ENCODE data around the gene ITPRIPL2. TPM values are rescaled to one million over a fixed set of nuclear protein-coding genes. Genes with fewer than 3 reads are reported as not detected.

Gene ITPRIPL2
- total RNA-seq, 1 experiment from 2014 or later: 5.3 TPM

GRCh38 chr16:19114359-19115147 is 789 bp downstream of the ITPRIPL2 start (continued):
- TF ChIP-seq ZBTB43 (CRISPR knock-in tag; IDR thresholded peaks at IDR 0.05) (peak; percentile 98), PRDM15 (CRISPR knock-in tag; IDR thresholded peaks at IDR 0.05) (peak; percentile 76), IRF1 (CRISPR knock-in tag; IDR thresholded peaks at IDR 0.05) (peak; percentile 96), EMX1 (CRISPR knock-in tag; IDR thresholded peaks at IDR 0.05) (no peak), SOX15 (CRISPR knock-in tag; IDR thresholded peaks at IDR 0.05) (no peak), ZNF219 (CRISPR knock-in tag; IDR thresholded peaks at IDR 0.05; ENCODE audit: borderline replicate concordance) (peak; percentile 98), ETV6 (CRISPR knock-in tag; IDR thresholded peaks at IDR 0.05) (peak; percentile 98), ARID4B (CRISPR knock-in tag; IDR thresholded peaks at IDR 0.05; ENCODE audit: borderline replicate concordance) (peak; percentile 99), ZNF416 (CRISPR knock-in tag; IDR thresholded peaks at IDR 0.05) (no peak), ZSCAN18 (CRISPR knock-in tag; IDR thresholded peaks at IDR 0.05) (no peak), MLX (CRISPR knock-in tag; IDR thresholded peaks at IDR 0.05) (no peak), ZNF396 (CRISPR knock-in tag; IDR thresholded peaks at IDR 0.05; ENCODE audit: borderline replicate concordance) (no peak), ZNF121 (CRISPR knock-in tag; IDR thresholded peaks at IDR 0.05) (peak; percentile 16; the same call in 1 of the 2 replicates), GABPB1 (CRISPR knock-in tag; IDR thresholded peaks at IDR 0.05) (peak; percentile 42), CDX4 (CRISPR knock-in tag; IDR thresholded peaks at IDR 0.05; ENCODE audit: borderline replicate concordance) (no peak), HMGA2 (CRISPR knock-in tag; IDR thresholded peaks at IDR 0.05) (no peak), SMAD3 (CRISPR knock-in tag; IDR thresholded peaks at IDR 0.05; ENCODE audit: borderline replicate concordance) (peak; percentile 99), TP53 (CRISPR knock-in tag; IDR thresholded peaks at IDR 0.05) (peak; percentile 97), MXD4 (CRISPR knock-in tag; IDR thresholded peaks at IDR 0.05; ENCODE audit: borderline replicate concordance) (no peak), ESRRA (CRISPR knock-in tag; IDR thresholded peaks at IDR 0.05; ENCODE audit: borderline replicate concordance) (peak; percentile 98), JUN (CRISPR knock-in tag; IDR thresholded peaks at IDR 0.05) (peak; percentile 98), CREB1 (CRISPR knock-in tag; IDR thresholded peaks at IDR 0.05) (peak; percentile 94), SP1 (CRISPR knock-in tag; conservative IDR thresholded peaks at IDR 0.05) (peak; percentile 36; the same call in 1 of the 2 replicates), USF2 (CRISPR knock-in tag; IDR thresholded peaks at IDR 0.05) (peak; percentile 65), MAX (CRISPR knock-in tag; IDR thresholded peaks at IDR 0.05) (peak; percentile 99)

Data from WTC11 (cell line).